A673 (cell line): Measurements from ENCODE around the gene NUFIP1. TPM values are rescaled to one million over a fixed set of nuclear protein-coding genes. Genes with fewer than 3 reads are reported as not detected.

Experiments used
- BruUV-seq: library from RNA; stranded (reverse); fragments of 400-500 nt; replicated peaks from 2 replicates; lab custom pipeline; 2021; lab: Mats Ljungman, UMichigan
- CTCF ChIA-PET: fragments of 300-600 bp; sonication (Branson Sonifier 250); formaldehyde crosslinking; loops from one replicate; lab custom pipeline; 2022; ENCODE audit warnings: antibody characterized with exemption; lab: Charles Lee
- POLR2A ChIA-PET: fragments of 300-600 bp; sonication (Branson Sonifier 250); formaldehyde crosslinking; loops from one replicate; lab custom pipeline; 2022; ENCODE audit warnings: antibody characterized with exemption; ENCODE audit not compliant: low non-redundant PET; lab: Charles Lee
- DNase-seq: peaks from one replicate; pipeline ENCODE4 v3.0.0-alpha.2; 2015; ENCODE audit warnings: low spot score
- H3K27ac ChIP-seq: fragments of 200-600 bp; sonication (generic); 2 replicates; pipeline ENCODE4 v1.5.1; 2016; ENCODE audit warnings: mixed run types, low read depth, mild to moderate bottlenecking, mixed read lengths, antibody characterized with exemption, low read length; ENCODE audit not compliant: poor library complexity, severe bottlenecking
- H3K27me3 ChIP-seq: fragments of 200-600 bp; sonication (generic); replicated peaks from 2 replicates; pipeline ENCODE4 v1.6.1; 2017; ENCODE audit warnings: mixed run types, low read depth, mild to moderate bottlenecking, mixed read lengths, antibody characterized with exemption, low read length; ENCODE audit not compliant: insufficient read depth, poor library complexity
- H3K36me3 ChIP-seq: fragments of 200-600 bp; sonication (generic); 2 replicates; pipeline ENCODE4 v1.6.1; 2016; ENCODE audit warnings: mixed run types, mild to moderate bottlenecking, mixed read lengths, antibody characterized with exemption, low read length; ENCODE audit not compliant: insufficient read depth, poor library complexity, severe bottlenecking
- H3K4me1 ChIP-seq: fragments of 200-600 bp; sonication (generic); 2 replicates; pipeline ENCODE4 v1.6.1; 2017; ENCODE audit warnings: mixed run types, mild to moderate bottlenecking, mixed read lengths, antibody characterized with exemption, low read length; ENCODE audit not compliant: insufficient read depth, poor library complexity, severe bottlenecking
- H3K4me3 ChIP-seq: fragments of 200-600 bp; sonication (generic); 2 replicates; pipeline ENCODE4 v1.5.1; 2016; ENCODE audit warnings: low read depth, mixed run types, mild to moderate bottlenecking, mixed read lengths, low read length; ENCODE audit not compliant: poor library complexity, severe bottlenecking
- H3K9me3 ChIP-seq: fragments of 200-600 bp; sonication (generic); 2 replicates; pipeline ENCODE4 v1.6.1; 2016; ENCODE audit warnings: mixed run types, low read depth, mild to moderate bottlenecking, mixed read lengths, antibody characterized with exemption, low read length; ENCODE audit not compliant: poor library complexity, severe bottlenecking
- EZH2 ChIP-seq: fragments of 200-600 bp; sonication (generic); IDR thresholded peaks from 2 replicates; pipeline ENCODE4 v1.6.1; 2017; ENCODE audit warnings: borderline replicate concordance, low read depth, mild to moderate bottlenecking, mixed read lengths, antibody characterized with exemption, low read length; ENCODE audit not compliant: poor library complexity, severe bottlenecking
- intact Hi-C: fragments of 100-400 bp; cut with micrococcal nuclease; formaldehyde crosslinking; loops from one replicate; pipeline ENCODE4 v1.10.0; 2022; ENCODE audit not compliant: unreplicated experiment
- total RNA-seq: library from RNA; stranded (reverse); gene quantifications from 2 replicates; pipeline ENCODE4 v1.2.3, GENCODE V29; 2021
- TF ChIP-seq, protein P1 (sequence below): fragments of 300-800, 200-600 bp; sonication (generic); conservative IDR thresholded peaks from 2 replicates; pipeline ENCODE4 v1.5.1; 2017; ENCODE audit warnings: low read depth, mild to moderate bottlenecking, antibody characterized with exemption, low read length, moderate library complexity, mixed read lengths

NUFIP1 gene
- total RNA-seq, 1 experiment from 2014 or later = 13.4 TPM

DNA sequence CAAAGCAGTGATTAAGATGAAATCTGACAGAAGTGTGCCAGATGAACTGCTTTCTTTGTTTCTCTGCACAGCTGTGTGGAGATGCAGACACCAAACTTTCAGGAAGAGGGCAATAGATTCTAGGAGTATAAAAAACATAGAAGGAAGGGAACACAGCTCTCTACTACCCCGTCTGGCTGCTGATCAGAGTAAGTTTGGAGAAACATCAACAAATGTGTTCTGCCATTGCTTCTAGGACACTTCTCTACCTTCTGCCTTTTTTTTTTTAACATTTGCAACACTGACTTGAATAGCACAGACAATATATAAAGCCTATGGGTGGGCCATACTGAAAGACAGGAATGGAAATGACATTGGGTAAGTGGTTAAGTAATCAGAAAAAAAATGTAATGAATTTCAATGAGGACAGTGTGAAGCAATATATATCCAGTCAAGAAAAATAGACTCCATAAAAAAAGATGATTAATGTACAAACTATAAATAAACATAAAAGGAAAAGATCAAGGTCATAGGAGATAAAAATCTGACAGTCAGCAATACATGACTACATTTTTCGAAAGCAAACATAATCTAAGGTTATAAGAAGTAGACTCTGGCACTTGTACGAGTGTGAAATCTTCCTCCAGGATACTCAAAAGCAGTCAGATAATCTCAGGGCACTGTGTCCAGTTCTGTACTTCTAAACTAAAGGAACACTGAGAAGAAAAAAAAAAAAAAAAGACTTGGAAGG lies 21.4 kb downstream of the NUFIP1 start:
- no peak for DNase-seq
- no TSS peak for BruUV-seq

GRCh38 chr13:44961997-44962396 lies 27.3 kb downstream of the NUFIP1 start:
- Histone ChIP-seq H3K27ac (no peak overlapping the region), H3K4me3 (no peak overlapping the region), H3K9me3 (peaks cover 17% of the 10 kb centered on the region), H3K27me3 (no peaks in the 10 kb centered on the region), H3K36me3 (peaks cover 45% of the 10 kb centered on the region), H3K4me1 (no peaks in the 10 kb centered on the region)
- intact Hi-C loops = no loop called here
- no TSS peak for BruUV-seq
- CTCF ChIA-PET = no interaction called here
- POLR2A ChIA-PET = no interaction called here
- no peak for DNase-seq
- TF ChIP-seq, protein P1, sequence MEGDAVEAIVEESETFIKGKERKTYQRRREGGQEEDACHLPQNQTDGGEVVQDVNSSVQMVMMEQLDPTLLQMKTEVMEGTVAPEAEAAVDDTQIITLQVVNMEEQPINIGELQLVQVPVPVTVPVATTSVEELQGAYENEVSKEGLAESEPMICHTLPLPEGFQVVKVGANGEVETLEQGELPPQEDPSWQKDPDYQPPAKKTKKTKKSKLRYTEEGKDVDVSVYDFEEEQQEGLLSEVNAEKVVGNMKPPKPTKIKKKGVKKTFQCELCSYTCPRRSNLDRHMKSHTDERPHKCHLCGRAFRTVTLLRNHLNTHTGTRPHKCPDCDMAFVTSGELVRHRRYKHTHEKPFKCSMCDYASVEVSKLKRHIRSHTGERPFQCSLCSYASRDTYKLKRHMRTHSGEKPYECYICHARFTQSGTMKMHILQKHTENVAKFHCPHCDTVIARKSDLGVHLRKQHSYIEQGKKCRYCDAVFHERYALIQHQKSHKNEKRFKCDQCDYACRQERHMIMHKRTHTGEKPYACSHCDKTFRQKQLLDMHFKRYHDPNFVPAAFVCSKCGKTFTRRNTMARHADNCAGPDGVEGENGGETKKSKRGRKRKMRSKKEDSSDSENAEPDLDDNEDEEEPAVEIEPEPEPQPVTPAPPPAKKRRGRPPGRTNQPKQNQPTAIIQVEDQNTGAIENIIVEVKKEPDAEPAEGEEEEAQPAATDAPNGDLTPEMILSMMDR = no peak
- no peak for TF ChIP-seq EZH2

More for the DNA sequence above, 21.4 kb downstream of the NUFIP1 start:
- Histone ChIP-seq H3K4me1 (peaks cover 15% of the 10 kb centered on the region), H3K4me3 (no peak overlapping the region), H3K36me3 (peaks cover 31% of the 10 kb centered on the region), H3K27ac (no peak overlapping the region), H3K27me3 (no peaks in the 10 kb centered on the region), H3K9me3 (peaks cover 5% of the 10 kb centered on the region)
- POLR2A ChIA-PET = interaction anchor here (0.5 to 0.7 kb wide), 2 partner anchors 96 to 503 kb away, joined by 3 to 4 read pairs; no protein-coding TSS in a partner anchor
- TF ChIP-seq, protein P1 = 0 out of 2 replicates have a peak, but pooled peaks have one; percentile 16
- TF ChIP-seq EZH2 = no peak
- CTCF ChIA-PET = no interaction called here
- intact Hi-C loops = loop anchor here (2.0 kb wide), 1 partner anchor 485 kb away; no protein-coding TSS in a partner anchor

GRCh38 chr13:44955406-44955805 lies 33.9 kb downstream of the NUFIP1 start:
- Histone ChIP-seq H3K27ac (no peak overlapping the region), H3K36me3 (peaks cover 4% of the 10 kb centered on the region), H3K9me3 (no peaks in the 10 kb centered on the region), H3K4me1 (no peaks in the 10 kb centered on the region), H3K27me3 (no peaks in the 10 kb centered on the region), H3K4me3 (no peak overlapping the region)
- BruUV-seq = no TSS peak
- POLR2A ChIA-PET = no interaction called here
- TF ChIP-seq, protein P1 = no peak
- no peak for TF ChIP-seq EZH2
- intact Hi-C loops = no loop called here
- DNase-seq = no peak
- CTCF ChIA-PET = no interaction called here
